HT1080 (cell line): ENCODE measurements around the gene ADAMTS5. TPM values are rescaled to one million over a fixed set of nuclear protein-coding genes. Genes with fewer than 3 reads are reported as not detected.
A peak's percentile ranks its signal among the peaks of the same experiment; 100 is the strongest.

Experiments
- DNase-seq: peaks from one replicate; pipeline ENCODE4 v3.0.0-alpha.2; 2015; ENCODE audit warnings: low read depth
- polyA plus RNA-seq, 2 experiments: library from polyadenylated mRNA; depleted of rRNA; stranded (reverse); fragments of >200 nt; gene quantifications; 2 replicates each; pipeline ENCODE4 v1.2.3, GENCODE V29; 2015
- total RNA-seq: library from RNA; depleted of rRNA; stranded (reverse); fragments of >200 nt; shearing (Covaris generic); gene quantifications from 2 replicates; pipeline ENCODE4 v1.2.3, GENCODE V29; 2014; rRNA removed

Gene ADAMTS5
- not detected in 2 replicates for total RNA-seq
- not detected in 2 replicates for polyA plus RNA-seq (2015; cell fraction: cytosol; rRNA removed)
- polyA plus RNA-seq (2015; cell fraction: nucleus; rRNA removed), result not detected in 2 replicates

GRCh38 chr21:26967062-26967913, at the start of gene ADAMTS5:
ADAMTS5 (minus strand) TSS chr21:26967088; CDS start chr21:26966391, 697 bp downstream.
- DNase-seq, result no peak

- no peak for DNase-seq
These were observed 34.6 kb upstream of the ADAMTS5 start for GRCh38 chr21:27001526-27001925.

GRCh38 chr21:26983576-26983975, 16.7 kb upstream of the ADAMTS5 start:
- DNase-seq, result no peak

- peak; percentile 70 for DNase-seq
These were observed 15.9 kb upstream of the ADAMTS5 start for GRCh38 chr21:26982767-26983166.

GRCh38 chr21:26977746-26978145, 10.9 kb upstream of the ADAMTS5 start:
- no peak for DNase-seq

GRCh38 chr21:26973226-26973625, 6.3 kb upstream of the ADAMTS5 start:
- DNase-seq, result no peak

- DNase-seq, result no peak
These were observed 5.3 kb upstream of the ADAMTS5 start for GRCh38 chr21:26972192-26972591.

- DNase-seq, result no peak
These were observed 3.3 kb upstream of the ADAMTS5 start for GRCh38 chr21:26969971-26970725.

GRCh38 chr21:26966649-26967061, 233 bp downstream of the ADAMTS5 start:
- DNase-seq, result no peak

GRCh38 chr21:26965907-26966581, 844 bp downstream of the ADAMTS5 start:
- DNase-seq, result no peak

- DNase-seq, result no peak
These were observed 1.6 kb downstream of the ADAMTS5 start for GRCh38 chr21:26965040-26965906.

GRCh38 chr21:26964170-26964778, 2.6 kb downstream of the ADAMTS5 start:
- DNase-seq, result no peak

GRCh38 chr21:26962621-26963181, 4.2 kb downstream of the ADAMTS5 start:
- DNase-seq, result no peak

GRCh38 chr21:26961698-26962097, 5.2 kb downstream of the ADAMTS5 start:
- DNase-seq, result no peak

GRCh38 chr21:26958788-26959187, 8.1 kb downstream of the ADAMTS5 start:
- no peak for DNase-seq

GRCh38 chr21:26956813-26957212, 10.1 kb downstream of the ADAMTS5 start:
- no peak for DNase-seq

GRCh38 chr21:26956216-26956615, 10.7 kb downstream of the ADAMTS5 start:
- DNase-seq, result no peak

GRCh38 chr21:26954662-26955121, 12.2 kb downstream of the ADAMTS5 start:
- no peak for DNase-seq

- no peak for DNase-seq
These were observed 14.4 kb downstream of the ADAMTS5 start for GRCh38 chr21:26952374-26953066.
